NCI-H2227 (cell line): ENCODE results near the gene OSBPL9.
"Not testable (repeated sequence)": the region's sequence is repeated elsewhere in the genome, so short reads cannot be mapped to it uniquely, and the experiment has no call there.

Experiments used
- DNase-seq: peaks from one replicate; lab custom pipeline; 2025; ENCODE audit not compliant: unreplicated experiment; lab: John Stamatoyannopoulos, UW

The OSBPL9 gene

GRCh38 chr1:51705035-51705434 lies 88.1 kb downstream of the OSBPL9 start:
- DNase-seq: no peak

- DNase-seq: no peak
These were observed 92.2 kb downstream of the OSBPL9 start for GRCh38 chr1:51708911-51709760.

GRCh38 chr1:51709951-51710350 lies 93.1 kb downstream of the OSBPL9 start:
- no peak for DNase-seq

- DNase-seq: no peak
These were observed 95.7 kb downstream of the OSBPL9 start for GRCh38 chr1:51712590-51712989.

GRCh38 chr1:51714374-51715019 lies 97.6 kb downstream of the OSBPL9 start:
- no peak for DNase-seq

GRCh38 chr1:51715369-51715768 lies 98.5 kb downstream of the OSBPL9 start:
- no peak for DNase-seq

GRCh38 chr1:51716746-51717145 lies 99.9 kb downstream of the OSBPL9 start:
- no peak for DNase-seq

- no peak for DNase-seq
These were observed 101.0 kb downstream of the OSBPL9 start for GRCh38 chr1:51717842-51718241.

GRCh38 chr1:51719146-51719545 lies 102.3 kb downstream of the OSBPL9 start:
- DNase-seq: no peak

- DNase-seq: no peak
These were observed 107.9 kb downstream of the OSBPL9 start for GRCh38 chr1:51724797-51725196.

GRCh38 chr1:51726051-51726450 lies 109.2 kb downstream of the OSBPL9 start:
- DNase-seq: no peak

GRCh38 chr1:51726544-51727225 lies 109.8 kb downstream of the OSBPL9 start:
- DNase-seq: no peak

- DNase-seq: no peak
These were observed 110.5 kb downstream of the OSBPL9 start for GRCh38 chr1:51727366-51727765.

- DNase-seq: peak; percentile 43
These were observed 111.8 kb downstream of the OSBPL9 start for GRCh38 chr1:51728611-51729155.

GRCh38 chr1:51729156-51729823 lies 112.4 kb downstream of the OSBPL9 start:
- peak; percentile 95 for DNase-seq

GRCh38 chr1:51729824-51730301 lies 113.0 kb downstream of the OSBPL9 start:
- DNase-seq: peak; percentile 53

GRCh38 chr1:51731998-51732397 lies 115.1 kb downstream of the OSBPL9 start:
- no peak for DNase-seq

GRCh38 chr1:51732701-51733425 lies 116.0 kb downstream of the OSBPL9 start:
- DNase-seq: no peak

GRCh38 chr1:51733426-51733774 lies 116.5 kb downstream of the OSBPL9 start:
- DNase-seq: not testable (repeated sequence)

GRCh38 chr1:51733793-51734522 lies 117.1 kb downstream of the OSBPL9 start:
- no peak for DNase-seq
